Measurements from ENCODE around the gene TSTD2. TPM values are rescaled to one million over a fixed set of nuclear protein-coding genes. Genes with fewer than 3 reads are reported as not detected.
"Not testable (repeated sequence)": the region's sequence is repeated elsewhere in the genome, so short reads cannot be mapped to it uniquely, and the experiment has no call there.

TSTD2 gene
- polyA plus RNA-seq, 4 donors: 27.6 to 40.9 (median 34.1) TPM

DNA sequence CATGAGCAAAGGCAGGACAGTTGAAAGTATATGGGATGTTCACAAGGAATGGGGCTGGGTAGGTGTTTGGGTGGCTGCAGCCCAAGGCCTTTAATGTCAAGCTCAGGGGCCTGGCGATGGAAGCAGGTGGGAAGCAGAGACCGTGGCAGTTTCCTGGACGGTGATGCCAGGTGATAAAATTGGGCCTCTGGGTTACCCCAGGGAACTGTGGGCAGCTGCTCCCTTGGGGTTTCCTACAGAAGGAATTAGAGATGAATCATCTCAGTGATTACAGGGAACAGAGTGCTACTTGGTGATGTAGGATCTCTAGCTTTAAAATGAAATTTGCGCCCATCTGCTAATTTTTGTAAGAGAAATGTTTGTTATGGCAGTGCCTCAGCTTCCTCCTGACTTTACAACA is 39.2 kb downstream of the TSTD2 start:
- no peak for DNase-seq (ENCODE audit: low read depth in 4 of 4, low spot score in 3 of 4)

DNA sequence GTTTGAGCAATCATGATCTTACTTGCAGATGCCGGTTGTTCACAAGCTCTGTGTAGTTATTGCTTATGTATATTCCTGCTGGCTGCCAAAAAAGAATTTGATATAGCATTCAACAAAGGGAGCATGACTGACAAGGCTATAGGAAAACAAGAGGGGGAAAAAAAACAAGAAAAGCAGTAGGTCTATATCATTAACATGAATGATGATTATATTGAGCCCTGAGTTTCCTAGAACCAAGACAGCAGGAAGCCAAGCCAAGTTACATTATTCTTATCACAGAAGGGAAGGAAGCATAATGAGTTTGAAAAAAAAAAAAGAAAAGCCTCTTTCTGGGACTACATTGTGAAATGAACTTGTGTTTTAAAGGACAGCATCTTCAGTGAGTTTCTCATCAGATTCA is 41.0 kb downstream of the TSTD2 start:
- DNase-seq (ENCODE audit: low read depth in 4 of 4, low spot score in 3 of 4): no peak

DNA sequence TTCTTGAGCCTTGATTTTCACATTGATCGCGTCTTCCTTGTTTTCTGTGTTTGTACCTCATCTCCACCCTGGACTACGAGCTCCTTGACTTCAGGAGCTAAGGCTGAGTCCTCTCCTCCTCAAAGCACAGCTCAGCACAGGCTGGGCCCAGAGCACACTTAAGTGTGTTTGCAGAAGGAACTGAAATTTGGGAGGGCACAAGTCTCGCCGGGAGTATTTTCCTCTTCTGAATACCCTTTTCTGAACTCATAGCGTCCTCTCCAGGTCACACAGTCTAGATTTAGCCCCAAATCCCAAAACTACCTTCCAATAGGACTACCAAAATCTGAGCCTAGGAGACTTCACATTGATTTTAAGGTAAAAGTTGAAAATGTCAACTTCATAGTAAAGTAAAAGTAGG is 41.6 kb downstream of the TSTD2 start:
- DNase-seq (ENCODE audit: low read depth in 4 of 4, low spot score in 3 of 4): no peak

DNA sequence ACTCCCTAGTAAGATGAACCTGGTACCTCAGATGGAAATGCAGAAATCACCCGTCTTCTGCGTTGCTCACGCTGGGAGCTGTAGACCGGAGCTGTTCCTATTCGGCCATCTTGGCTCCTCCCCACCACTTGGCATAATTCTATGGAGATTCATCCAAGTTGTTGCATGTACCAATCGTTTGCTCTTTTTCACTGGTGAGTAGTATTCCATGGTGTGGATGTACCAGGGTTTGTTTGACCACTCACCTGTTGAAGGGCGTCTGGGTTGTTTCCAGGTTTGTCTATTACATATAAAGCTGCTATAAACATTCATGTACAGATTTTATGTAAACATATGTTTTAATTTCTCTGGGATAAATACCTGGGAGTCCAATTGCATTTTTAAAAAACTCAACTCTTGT is 46.3 kb downstream of the TSTD2 start:
- DNase-seq (ENCODE audit: low read depth in 4 of 4, low spot score in 3 of 4): not testable (repeated sequence)

DNA sequence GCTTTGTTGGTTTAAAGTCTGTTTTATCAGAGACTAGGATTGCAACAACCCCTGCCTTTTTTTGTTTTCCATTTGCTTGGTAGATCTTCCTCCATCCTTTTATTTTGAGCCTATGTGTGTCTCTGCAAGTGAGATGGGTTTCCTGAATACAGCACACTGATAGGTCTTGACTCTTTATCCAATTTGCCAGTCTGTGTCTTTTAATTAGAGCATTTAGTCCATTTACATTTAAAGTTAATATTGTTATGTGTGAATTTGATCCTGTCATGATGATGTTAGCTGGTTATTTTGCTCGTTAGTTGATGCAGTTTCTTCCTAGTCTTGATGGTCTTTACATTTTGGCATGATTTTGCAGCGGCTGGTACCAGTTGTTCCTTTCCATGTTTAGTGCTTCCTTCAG is 48.4 kb downstream of the TSTD2 start:
- DNase-seq (ENCODE audit: low read depth in 4 of 4, low spot score in 3 of 4): not testable (repeated sequence)

DNA sequence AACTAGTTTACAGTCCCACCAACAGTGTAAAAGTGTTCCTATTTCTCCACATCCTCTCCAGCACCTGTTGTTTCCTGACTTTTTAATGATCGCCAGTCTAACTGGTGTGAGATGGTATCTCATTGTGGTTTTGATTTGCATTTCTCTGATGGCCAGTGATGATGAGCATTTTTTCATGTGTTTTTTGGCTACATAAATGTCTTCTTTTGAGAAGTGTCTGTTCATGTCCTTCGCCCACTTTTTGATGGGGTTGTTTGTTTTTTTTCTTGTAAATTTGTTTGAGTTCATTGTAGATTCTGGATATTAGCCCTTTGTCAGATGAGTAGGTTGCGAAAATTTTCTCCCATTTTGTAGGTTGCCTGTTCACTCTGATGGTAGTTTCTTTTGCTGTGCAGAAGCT is 51.6 kb downstream of the TSTD2 start:
- not testable (repeated sequence) for DNase-seq (ENCODE audit: low read depth in 4 of 4, low spot score in 3 of 4)

DNA sequence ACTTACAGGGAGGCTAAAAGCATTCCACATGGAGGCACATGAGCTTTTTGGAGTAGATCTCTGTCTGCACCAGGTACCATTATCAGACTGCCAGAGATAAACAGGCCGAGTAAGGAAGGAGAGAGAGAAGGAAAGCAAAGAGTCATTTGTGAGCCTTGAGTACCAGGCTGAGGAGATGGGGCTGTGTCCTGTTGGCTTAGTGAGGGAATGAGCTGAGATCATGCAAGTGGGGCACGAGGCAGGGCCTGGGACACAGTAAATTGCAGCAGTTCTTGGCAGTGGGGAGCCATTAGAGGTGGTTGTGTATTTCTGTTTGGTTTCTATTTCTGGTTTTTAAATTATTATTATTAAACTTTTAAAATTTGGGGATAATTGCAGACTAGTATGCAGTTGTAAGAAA is 53.3 kb downstream of the TSTD2 start:
- no peak for DNase-seq (ENCODE audit: low read depth in 4 of 4, low spot score in 3 of 4)

DNA sequence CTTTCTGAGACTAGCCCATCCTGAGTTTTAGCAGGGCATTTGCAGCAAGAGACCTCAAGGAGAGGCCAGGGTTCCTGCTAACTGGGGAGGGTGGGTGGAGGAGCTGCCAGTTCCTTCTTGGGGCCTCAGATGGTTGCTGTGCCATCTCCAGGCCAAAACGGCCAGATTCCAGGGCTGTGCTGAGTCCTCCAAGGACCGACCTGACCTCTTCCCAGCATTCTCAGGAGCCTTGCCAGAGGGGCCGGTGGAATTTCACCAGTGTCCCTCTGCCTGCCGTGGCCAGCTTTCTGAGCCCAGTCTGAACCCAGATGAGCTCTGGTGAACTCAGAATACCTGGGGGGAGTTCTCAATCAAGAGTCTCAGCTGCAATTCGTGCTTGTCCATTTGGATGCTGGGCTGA is 54.3 kb downstream of the TSTD2 start:
- no peak for DNase-seq (ENCODE audit: low read depth in 4 of 4, low spot score in 3 of 4)

DNA sequence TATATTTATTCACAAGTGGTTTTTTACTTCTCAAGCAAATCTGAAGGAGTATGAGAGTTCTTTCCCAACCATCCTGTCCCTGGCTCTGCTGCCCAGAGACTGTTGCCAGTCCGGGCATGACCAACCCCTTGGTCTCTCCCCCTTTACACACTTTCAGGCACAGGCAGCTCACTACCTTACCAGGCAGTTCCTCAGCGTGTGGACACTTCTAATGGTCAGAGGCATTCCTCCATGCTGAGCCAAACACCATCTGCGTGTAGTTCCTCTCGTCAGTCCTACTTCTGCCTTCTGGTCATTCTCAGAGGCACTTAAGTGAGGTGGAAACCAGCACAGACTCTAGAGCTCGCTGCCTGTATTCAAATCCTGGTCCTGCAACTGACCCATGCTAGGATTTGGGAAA is 56.1 kb downstream of the TSTD2 start:
- no peak for DNase-seq (ENCODE audit: low read depth in 4 of 4, low spot score in 3 of 4)

DNA sequence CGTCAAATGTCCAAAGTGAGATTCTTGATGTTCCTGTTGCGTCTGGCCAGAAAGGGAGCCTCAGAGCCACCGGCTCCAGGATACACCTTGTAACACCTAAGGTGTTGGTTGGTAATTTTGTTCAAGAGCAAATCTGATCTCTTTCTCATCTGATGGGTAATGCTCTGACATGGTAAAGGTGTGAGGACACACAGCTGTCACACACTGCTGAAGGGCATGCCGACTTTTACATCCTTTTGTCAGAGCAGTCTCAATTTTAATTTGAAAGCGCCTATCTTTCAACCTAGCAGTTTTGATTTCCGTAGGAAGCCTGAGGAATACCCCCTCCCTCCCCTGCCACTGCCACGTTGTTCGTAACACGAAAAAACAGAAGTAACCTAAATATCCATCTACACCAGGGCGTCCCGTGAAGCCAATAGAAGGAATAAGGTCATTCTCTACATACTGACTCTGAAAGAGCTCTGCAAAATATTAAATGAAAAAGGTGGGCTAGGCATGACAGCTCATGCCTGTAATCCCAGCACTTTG is 57.4 kb downstream of the TSTD2 start:
- DNase-seq (ENCODE audit: low read depth in 4 of 4, low spot score in 3 of 4): no peak

DNA sequence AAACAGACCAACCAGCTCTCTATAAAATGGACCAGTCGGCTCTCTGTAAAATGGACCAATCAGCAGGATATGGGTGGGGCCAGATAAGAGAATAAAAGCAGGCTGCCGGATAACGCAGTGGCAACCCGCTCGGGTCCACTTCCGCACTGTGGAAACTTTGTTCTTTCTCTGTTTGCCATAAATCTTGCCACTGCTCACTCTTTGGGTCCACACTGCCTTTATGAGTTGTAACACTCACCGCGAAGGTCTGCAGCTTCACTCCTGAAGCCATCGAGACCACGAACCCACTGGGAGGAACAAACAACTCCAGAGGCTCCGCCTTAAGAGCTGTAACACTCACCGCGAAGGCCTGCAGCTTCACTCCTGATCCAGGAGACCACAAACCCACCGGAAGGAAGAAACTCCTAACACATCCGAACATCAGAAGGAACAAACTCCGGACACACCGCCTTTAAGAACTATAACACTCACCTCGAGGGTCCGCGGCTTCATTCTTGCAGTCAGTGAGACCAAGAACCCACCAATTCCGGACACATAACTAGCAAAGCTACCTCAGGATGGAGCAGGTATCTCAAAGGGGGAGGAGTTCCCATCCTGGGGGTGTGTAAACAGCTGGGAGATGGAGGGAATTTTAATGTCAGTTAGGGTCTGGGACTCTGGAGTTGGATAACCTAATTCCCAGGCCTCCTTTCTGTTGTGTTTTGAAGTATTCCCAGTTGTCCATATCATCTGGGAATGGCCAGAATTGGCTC is 58.1 kb downstream of the TSTD2 start:
- not testable (repeated sequence) for DNase-seq (ENCODE audit: low read depth in 4 of 4, low spot score in 3 of 4)

DNA sequence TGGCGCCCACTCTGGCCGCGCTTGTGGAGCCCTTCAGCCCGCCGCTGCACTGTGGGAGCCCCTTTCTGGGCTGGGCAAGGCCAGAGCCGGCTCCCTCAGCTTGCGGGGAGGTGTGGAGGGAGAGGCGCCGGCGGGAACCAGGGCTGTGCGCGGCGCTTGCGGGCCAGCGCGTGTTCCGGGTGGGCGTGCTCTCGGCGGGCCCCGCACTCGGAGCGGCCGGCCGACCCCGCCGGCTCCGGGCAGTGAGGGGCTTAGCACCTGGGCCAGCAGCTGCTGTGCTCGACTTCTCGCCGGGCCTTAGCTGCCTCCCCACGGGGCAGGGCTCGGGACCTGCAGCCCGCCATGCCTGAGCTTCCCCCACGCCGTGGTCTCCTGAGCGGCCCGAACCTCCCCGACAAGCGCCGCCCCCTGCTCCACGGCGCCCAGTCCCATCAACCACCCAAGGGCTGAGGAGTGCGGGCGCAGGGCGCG is 59.0 kb downstream of the TSTD2 start:
- not testable (repeated sequence) for DNase-seq (ENCODE audit: low read depth in 4 of 4, low spot score in 3 of 4)

DNA sequence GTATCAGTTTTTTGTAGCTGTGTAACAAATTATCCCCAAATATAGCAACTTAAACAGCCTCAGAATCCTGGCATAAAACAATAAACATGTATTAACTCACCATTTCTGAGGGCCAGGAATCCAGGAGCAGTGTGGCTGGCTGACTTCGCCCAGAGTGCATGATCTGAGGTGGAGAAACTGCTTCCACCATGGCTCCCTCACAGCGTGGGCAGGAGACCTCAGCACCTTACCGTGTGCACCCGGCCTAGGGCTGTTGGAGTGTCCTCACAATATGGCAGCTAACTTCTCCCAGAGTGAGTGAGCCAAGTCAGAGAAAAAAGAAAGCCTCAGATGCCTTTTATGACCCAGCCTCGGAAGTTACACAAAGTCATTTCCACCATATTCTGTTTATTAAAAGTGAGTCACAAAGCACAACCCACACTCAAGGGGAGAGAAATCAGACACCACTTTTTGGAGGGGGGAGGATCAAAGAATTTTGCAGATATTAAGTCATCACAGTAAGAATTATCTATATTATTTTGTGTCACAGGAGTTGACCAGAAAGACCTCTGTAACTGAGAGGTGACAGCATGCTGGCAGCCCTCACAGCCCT is 59.6 kb downstream of the TSTD2 start:
- no peak for DNase-seq (ENCODE audit: low read depth in 4 of 4, low spot score in 3 of 4)

DNA sequence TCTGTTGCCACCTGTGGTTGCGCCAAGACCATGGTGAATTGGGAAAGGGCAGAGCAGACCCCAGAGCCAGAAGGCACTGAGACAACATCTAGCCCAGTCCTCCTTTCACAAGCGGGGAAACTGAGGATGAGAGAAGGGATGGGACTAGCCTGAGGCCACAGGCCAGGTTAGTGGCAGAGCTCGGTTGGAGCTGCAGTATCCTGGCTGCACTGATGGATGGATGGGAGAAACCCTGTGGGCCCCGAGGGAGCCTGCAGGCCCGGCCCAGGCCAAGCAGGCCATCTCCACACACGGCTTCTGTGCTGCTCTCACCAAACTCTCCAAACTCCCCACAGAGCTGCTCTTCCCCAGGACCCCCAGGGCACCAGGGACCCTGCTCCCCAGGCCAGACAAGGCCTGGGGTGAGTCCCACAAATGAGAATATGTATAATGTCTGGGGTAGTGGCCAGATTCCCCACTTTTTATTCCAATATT is 60.2 kb downstream of the TSTD2 start:
- DNase-seq (ENCODE audit: low read depth in 4 of 4, low spot score in 3 of 4): no peak

DNA sequence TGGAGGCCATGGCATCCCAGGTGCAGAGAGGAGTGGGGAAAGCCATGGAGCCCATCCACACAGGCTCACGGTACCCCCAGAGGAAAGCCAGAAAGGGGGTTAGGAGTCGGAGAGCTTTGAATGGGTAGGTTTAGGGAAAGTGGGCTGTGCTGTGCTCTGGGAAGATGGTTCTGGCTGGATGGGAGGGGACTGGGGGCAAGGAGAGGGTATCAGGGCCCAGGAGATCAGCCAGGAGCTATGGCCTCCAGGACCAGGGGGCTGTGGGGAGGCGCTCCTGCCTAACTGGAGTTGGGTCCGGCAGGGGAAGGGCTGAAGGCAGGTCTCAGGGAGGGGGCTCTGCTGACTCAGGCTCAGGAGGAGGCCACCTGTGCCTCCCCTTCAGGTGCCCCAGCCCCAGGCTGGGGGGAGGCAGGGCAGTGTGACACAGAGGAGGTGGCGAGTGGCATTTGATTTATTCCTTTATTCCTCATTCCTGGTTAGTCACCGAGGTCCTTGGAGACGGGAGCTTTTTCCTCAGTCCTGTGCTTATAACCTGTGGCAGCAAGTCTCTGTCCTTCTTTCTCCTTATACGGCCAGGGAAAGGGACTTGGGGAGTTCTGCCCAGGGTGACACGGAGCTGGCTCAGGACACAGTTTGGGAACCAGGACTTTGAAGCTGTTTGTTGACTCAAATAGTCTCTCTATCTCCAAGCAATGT is 60.8 kb downstream of the TSTD2 start:
- no peak for DNase-seq (ENCODE audit: low read depth in 4 of 4, low spot score in 3 of 4)

DNA sequence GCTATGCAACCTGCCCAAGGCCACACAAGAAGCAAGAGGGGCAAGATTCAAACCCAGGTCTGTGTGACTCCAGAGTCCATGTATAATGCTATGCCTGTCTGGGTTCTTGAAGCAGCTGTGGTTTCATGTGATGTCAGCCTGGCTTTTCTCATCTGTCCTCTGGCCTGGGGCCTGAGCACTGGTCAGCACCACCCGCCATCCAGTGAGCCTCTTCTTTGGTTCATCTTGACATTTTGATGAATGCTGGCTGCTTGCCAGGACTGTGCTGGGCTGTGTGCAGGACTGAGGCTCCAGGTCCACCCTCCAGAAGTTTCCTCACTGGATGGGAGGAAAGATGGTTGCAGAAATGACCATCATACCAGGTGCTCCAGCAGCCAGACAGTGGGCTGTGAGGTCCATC is 61.5 kb downstream of the TSTD2 start:
- DNase-seq (ENCODE audit: low read depth in 4 of 4, low spot score in 3 of 4): no peak

DNA sequence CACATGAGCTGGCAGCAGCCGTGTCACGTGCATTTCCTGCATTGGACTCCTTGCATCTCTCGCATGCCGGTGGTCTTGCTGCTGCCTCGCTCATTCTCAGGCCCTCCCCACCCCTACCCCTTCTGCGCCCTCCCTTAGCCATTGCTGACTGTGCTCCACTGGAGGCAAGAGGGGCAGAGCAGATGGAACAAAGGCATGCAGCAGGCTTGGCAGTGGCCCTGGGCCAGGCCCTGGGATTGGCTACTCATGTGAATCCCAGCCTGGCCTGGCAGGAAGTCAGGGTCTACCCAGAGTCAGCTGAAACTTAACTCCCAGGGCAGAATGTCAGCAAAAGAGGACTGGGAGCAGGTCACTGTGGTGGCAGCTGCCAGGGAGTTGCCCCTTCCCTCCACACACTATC is 62.3 kb downstream of the TSTD2 start:
- no peak for DNase-seq (ENCODE audit: low read depth in 4 of 4, low spot score in 3 of 4)

DNA sequence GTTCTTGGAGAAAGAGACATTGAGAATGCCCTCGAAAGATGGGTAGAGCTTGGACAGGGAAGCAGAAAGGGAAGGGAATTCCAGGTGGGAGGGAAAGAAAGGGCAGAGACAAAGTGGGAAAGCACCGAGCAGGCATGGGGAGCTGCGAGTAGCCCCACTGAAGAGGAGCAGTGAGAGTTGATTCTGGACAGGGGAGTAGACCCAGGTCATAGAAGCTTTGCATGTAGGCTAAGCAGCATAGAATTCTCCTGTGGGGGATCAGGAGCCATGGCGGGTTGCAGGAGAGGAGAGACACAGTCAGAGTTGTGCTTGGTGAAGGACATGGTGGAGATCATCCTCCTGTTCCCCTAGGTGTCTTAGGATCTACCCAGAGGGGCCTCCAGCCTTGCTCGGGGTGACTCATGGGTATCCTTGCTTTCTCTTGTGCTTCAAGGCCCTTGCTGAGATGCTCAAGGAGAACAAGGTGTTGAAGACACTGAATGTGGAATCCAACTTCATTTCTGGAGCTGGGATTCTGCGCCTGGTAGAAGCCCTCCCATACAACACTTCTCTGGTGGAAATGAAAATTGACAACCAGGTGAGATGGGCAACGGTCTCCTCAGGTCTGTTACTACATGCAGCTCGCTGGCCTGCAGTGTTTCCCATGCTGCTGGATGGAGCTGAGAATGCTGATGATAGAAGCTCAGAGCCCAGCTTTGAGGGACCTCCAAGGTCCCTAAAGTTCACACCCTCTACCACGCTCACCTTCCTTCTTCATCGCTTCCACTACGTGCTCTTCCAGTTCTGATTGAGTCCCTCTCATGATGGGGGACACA is 64.5 kb downstream of the TSTD2 start:
- DNase-seq (ENCODE audit: low read depth in 4 of 4, low spot score in 3 of 4): no peak

DNA sequence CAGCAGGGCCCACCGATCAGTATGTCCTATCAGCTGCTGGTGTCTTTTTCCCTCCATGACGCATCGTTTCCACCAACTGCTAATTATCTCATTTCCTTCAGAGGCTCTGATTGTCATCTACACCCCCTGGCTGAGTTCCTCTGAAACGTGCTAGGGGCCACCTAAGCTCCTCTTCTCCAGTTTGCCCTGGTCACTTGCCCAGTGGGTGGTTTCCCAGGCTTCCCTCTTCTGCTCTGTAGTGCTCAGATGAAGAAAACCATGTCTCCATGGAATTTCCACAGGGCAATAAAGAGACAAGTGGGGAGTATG is 65.3 kb downstream of the TSTD2 start:
- DNase-seq (ENCODE audit: low read depth in 4 of 4, low spot score in 3 of 4): no peak

DNA sequence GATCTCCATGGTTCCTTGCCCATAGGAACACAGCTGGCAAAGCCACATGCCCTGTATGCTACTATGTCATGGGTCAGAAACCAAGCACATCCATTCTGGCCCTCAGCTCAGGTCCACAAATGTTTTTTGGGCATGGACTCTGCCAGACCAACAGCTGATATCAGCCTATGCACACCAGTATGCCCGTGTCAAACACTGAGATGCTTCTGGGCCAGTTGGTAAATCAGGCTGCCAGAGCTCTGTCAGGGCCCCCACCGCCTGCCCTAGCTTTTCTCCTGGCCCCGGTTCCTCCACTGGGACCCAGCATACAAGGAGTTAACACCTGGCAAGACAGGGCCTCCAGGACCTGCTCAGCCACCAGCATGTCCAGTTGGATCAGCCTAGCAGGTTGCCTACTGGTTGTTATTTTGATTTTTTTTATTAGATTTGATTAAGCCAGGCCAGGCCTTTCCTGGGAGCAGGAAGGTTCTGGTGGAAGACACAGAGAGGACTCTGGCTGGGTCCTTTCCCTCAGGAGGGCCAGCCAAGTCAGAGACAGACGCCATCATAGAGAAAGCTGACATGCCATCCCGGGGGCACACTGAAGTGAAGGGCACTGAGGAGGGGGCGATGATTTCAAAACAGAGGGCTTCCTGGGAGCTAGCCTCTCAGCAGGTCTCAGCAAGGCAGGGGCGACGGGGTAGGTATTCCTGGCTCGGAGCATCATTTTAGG is 65.8 kb downstream of the TSTD2 start:
- DNase-seq (ENCODE audit: low read depth in 4 of 4, low spot score in 3 of 4): no peak

All from left renal pelvis (tissue), 4 donors.